HG02678 (cell line): ENCODE data around the gene C2orf81.
"Not testable (repeated sequence)": the region's sequence is repeated elsewhere in the genome, so short reads cannot be mapped to it uniquely, and the experiment has no call there.

Experiments used
- ATAC-seq: cut with Tn5 transposase; IDR thresholded peaks from one replicate; pipeline ENCODE4 v1.9.1; 2021; ENCODE audit warnings: mild to moderate bottlenecking, moderate library complexity; ENCODE audit not compliant: unreplicated experiment

C2orf81 gene

GRCh38 chr2:74424139-74424992 lies 2.9 kb upstream of the C2orf81 start:
- no peak for ATAC-seq

DNA sequence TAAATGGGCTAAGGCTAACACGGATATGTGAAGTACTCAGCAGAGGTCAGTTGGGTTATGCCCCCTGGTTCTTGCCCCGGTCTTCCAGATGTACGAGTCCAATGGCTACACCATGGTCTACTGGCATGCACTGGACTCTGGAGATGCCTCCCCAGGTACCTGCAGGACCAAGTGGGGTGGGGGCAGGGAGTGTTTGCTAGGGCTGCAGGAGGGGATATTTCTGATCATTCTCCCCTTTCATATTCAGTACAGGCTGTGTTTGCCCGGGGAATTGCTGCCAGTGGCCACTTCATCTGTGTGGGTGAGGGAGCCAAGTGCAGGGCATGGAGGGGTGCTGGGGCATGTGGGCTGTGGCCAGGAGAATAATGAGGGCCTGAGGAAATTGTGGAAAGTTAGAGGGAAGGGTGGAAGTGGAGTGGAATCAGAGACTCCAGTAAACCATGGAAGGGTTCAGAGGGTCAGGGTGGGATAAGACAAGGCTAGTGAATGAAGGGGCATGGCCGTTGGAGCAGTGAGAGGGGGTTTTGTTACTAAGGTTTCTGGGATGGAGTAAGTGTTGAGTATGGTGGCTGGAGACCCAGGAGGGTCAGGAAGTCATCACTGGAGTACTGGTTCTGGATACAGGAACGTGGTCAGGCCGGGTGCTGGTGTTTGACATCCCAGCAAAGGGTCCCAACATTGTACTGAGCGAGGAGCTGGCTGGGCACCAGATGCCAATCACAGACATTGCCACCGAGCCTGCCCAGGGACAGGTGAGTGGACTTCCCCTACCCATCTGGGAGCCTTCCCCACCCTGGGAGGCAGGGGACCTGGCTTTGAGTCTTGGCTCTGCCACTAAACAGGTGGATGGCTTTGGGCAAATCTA lies 2.0 kb upstream of the C2orf81 start:
- ATAC-seq: no peak

GRCh38 chr2:74420443-74421103 lies 846 bp downstream of the C2orf81 start:
- not testable (repeated sequence) for ATAC-seq

DNA sequence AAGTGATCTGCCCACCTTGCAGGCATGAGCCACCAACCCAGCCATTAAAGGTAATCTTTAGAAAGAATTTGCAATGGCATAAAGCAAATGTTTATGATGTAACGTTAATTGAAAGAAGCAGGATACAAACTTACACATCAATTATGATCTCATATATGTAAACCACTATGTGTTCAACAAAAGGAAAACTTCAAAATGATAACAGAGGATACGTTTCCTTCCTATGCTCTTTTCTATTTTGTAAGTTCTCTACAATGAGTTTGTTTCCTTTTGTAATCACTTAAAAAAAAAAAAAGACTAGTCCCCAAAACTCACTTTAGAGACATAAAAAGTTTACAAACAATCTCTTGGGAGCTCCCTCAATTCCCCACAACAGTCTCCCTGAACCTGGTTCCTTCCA lies 1.4 kb downstream of the C2orf81 start:
- no peak for ATAC-seq

- no peak for ATAC-seq
Observed at GRCh38 chr2:74419345-74419744, 2.1 kb downstream of the C2orf81 start.

- no peak for ATAC-seq
Observed at GRCh38 chr2:74418312-74418711, 3.1 kb downstream of the C2orf81 start.

GRCh38 chr2:74417763-74418162 lies 3.7 kb downstream of the C2orf81 start:
- no peak for ATAC-seq

GRCh38 chr2:74417197-74417596 lies 4.2 kb downstream of the C2orf81 start:
- ATAC-seq: no peak

- ATAC-seq: no peak
Observed at GRCh38 chr2:74416778-74417177, 4.6 kb downstream of the C2orf81 start.

- ATAC-seq: no peak
Observed at GRCh38 chr2:74415762-74416395, 5.5 kb downstream of the C2orf81 start.

- peak; percentile 51 for ATAC-seq
Observed at GRCh38 chr2:74414881-74415761, 6.3 kb downstream of the C2orf81 start.

DNA sequence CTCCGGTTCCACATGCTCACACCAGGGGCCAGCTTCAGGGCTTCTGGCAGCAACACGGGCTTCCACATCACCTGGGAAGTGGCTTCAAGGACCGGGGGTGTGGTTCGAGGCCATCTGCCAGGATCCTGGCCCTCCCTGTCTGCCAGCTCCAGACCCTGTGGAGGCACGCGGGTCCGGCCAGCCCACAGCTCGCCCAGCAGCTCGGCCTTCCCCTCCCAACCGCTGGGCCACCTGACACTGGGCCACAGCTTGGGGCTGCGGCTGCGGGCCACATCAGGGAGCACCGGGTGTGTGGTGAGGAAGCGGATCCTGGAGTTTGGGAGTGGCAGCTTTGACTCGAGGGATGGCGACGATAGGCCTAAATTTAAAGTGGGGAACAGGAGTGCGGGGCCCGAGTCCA lies 7.0 kb downstream of the C2orf81 start:
- no peak for ATAC-seq

GRCh38 chr2:74413001-74413698 lies 8.3 kb downstream of the C2orf81 start:
- ATAC-seq: no peak

GRCh38 chr2:74407682-74408081 lies 13.7 kb downstream of the C2orf81 start:
- no peak for ATAC-seq

- no peak for ATAC-seq
Observed at GRCh38 chr2:74406035-74406434, 15.4 kb downstream of the C2orf81 start.

- no peak for ATAC-seq
Observed at GRCh38 chr2:74401891-74402290, 19.5 kb downstream of the C2orf81 start.

DNA sequence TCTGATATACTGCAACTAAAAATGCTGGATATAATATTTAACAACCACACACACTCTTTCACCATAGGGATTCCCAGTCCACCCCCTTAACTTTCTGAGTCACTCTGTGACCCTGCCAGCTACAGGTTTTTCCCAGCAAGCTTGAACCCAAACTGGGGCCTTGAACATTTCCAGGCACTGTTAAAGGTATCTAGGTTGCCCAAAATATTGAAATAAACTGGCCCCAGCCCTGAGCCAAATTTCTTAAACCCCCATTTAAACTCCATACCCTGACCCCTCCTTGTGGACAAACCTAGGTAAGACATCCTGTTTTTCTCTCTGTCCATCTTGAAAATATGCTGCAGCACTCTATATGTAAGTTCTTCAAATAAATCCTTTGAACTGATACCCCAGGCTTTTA lies 21.6 kb downstream of the C2orf81 start:
- ATAC-seq: no peak

DNA sequence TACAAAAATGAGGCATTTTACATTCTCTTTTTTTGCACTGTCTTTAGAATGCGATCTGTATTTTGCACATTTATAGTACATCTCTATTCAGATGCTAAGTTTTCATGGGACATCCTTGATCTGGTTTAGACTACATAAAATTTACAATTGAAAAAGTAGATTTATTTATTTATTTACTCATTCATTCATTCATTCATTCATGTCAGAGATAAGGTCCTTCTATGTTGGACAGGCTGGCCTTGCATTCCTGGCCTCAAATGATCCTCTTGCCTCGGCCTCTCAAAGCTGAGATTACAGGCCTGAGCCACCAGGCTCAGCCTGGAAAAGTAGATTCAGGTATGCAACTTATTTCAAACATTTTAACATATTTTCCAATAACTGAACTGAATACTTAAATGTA lies 25.3 kb downstream of the C2orf81 start:
- no peak for ATAC-seq

- ATAC-seq: no peak
Observed at GRCh38 chr2:74393525-74393924, 27.9 kb downstream of the C2orf81 start.

DNA sequence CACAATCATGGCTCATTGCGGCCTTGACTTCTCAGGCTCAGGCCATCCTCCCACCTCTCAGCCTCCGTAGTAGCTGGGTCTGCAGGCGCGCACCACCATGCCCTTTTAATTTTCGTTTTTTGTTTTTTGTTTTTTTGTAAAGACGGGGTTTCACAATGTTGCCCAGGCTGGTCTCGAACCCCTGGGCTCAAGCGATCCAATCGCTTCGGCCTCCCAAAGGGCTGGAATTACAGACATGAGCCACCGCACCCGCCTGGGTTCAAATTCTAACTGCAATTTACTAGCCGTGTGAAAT lies 29.0 kb downstream of the C2orf81 start:
- no peak for ATAC-seq
